CD8-positive, alpha-beta memory T cell (primary cell): ENCODE results near the gene PLEKHM3. TPM values are rescaled to one million over a fixed set of nuclear protein-coding genes. Genes with fewer than 3 reads are reported as not detected.
A peak's percentile ranks its signal among the peaks of the same experiment; 100 is the strongest.

Source experiments
- CTCF ChIA-PET: fragments of 350-600 bp; sonication (Branson Sonifier 250); formaldehyde crosslinking; loops from one replicate; lab custom pipeline; 2021; ENCODE audit warnings: antibody characterized with exemption; lab: Charles Lee
- POLR2A ChIA-PET: fragments of 350-600 bp; sonication (Branson Sonifier 250); formaldehyde crosslinking; loops from one replicate; lab custom pipeline; 2021; ENCODE audit warnings: antibody characterized with exemption; lab: Charles Lee
- DNase-seq, 5 donors: peaks; one replicate each; pipeline versions ENCODE4 v3.0.0 to v3.0.0-alpha.2; 2020 to 2022; ENCODE audit warnings: mixed read lengths in 1 of 5
- H3K27ac ChIP-seq: one replicate; pipeline ENCODE4 v1.7.0; 2013; ENCODE audit warnings: low read depth, mild to moderate bottlenecking, low read length, moderate library complexity
- H3K27me3 ChIP-seq: 2 replicates; pipeline ENCODE4 v1.7.0; 2013; ENCODE audit warnings: low read length, mild to moderate bottlenecking; ENCODE audit not compliant: insufficient read depth, poor library complexity, severe bottlenecking
- H3K36me3 ChIP-seq: 2 replicates; pipeline ENCODE4 v1.7.0; 2013; ENCODE audit warnings: mild to moderate bottlenecking, low read length, moderate library complexity; ENCODE audit not compliant: insufficient read depth
- H3K4me1 ChIP-seq: 2 replicates; pipeline ENCODE4 v1.7.0; 2013; ENCODE audit warnings: mild to moderate bottlenecking, low read length, moderate library complexity; ENCODE audit not compliant: insufficient read depth
- H3K4me3 ChIP-seq: 2 replicates; pipeline ENCODE4 v1.7.0; 2013; ENCODE audit warnings: mild to moderate bottlenecking, low read length
- H3K9me3 ChIP-seq: 2 replicates; pipeline ENCODE4 v1.7.0; 2013; ENCODE audit warnings: mild to moderate bottlenecking, low read length
- H3K27ac Mint-ChIP-seq, 8 donors: one replicate each; pipeline ENCODE4 v1.8.0; 2020 to 2021; ENCODE audit warnings: mixed read lengths in 8 of 8, mild to moderate bottlenecking in 6 of 8, inconsistent platforms in 3 of 8, moderate library complexity in 3 of 8
- H3K27me3 Mint-ChIP-seq, 2 donors: one replicate each; pipeline ENCODE4 v1.8.0; 2020 to 2021; ENCODE audit warnings: mixed read lengths in 2 of 2, mild to moderate bottlenecking in 1 of 2, moderate library complexity in 1 of 2
- H3K36me3 Mint-ChIP-seq, 3 donors: one replicate each; pipeline ENCODE4 v1.8.0; 2020 to 2021; ENCODE audit warnings: mixed read lengths in 3 of 3, inconsistent platforms in 1 of 3, mild to moderate bottlenecking in 1 of 3
- H3K4me1 Mint-ChIP-seq, 3 donors: one replicate each; pipeline ENCODE4 v1.8.0; 2020 to 2021; ENCODE audit warnings: mixed read lengths in 3 of 3, inconsistent platforms in 1 of 3, mild to moderate bottlenecking in 1 of 3
- H3K4me3 Mint-ChIP-seq, 7 donors: one replicate each; pipeline ENCODE4 v1.8.0; 2020 to 2021; ENCODE audit warnings: mixed read lengths in 7 of 7, mild to moderate bottlenecking in 6 of 7, moderate library complexity in 4 of 7, inconsistent platforms in 2 of 7
- H3K9me3 Mint-ChIP-seq, 5 donors: one replicate each; pipeline ENCODE4 v1.8.0; 2020 to 2022; ENCODE audit warnings: mixed read lengths in 5 of 5, mild to moderate bottlenecking in 3 of 5, moderate library complexity in 2 of 5, inconsistent platforms in 1 of 5
- polyA plus RNA-seq: library from polyadenylated mRNA; unstranded; fragments of 300-500 nt; fragmentation: Illumina TruSeq; gene quantifications from one replicate; pipeline ENCODE4 v1.2.3, GENCODE V29; 2021
- total RNA-seq, 2 experiments: library from RNA; stranded (reverse); gene quantifications; one replicate each; pipeline ENCODE4 v1.2.3, GENCODE V29; 2021

The PLEKHM3 gene
- total and polyA plus RNA-seq, 3 experiments from 2014 or later: 4.4 to 7.2 (median 6.9) TPM

DNA sequence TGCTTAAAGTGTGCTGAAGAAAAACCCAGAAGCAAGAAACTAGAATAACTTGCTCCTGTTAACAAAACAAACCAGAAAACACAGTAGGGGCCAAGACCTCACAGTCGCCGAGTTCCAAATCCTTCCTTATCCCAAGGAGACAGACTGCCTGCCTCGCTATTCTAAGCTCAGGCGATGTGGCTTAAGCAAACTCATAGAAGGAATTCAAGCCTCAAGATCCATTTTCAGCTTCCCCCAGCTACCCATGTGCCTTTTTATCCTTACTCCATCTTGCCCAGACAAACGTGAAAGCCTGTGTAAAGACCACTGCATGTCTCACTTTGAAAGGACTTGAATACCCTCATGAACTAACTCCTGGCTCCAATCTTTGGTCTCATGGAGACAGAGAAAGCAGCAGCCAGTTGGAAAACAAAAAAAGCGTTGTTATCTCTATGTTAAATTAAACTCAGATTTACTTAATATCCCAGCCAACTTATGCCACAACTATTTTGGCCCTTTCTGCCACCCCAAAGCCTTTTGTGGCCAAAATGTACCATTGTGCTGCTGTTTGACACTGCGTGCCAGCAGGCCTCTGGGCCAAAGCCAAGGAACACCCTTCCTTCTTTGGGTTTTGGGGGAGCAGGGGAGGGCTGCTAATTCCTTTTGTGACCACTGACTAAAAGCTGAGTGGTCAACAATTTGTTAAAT is 132.5 kb downstream of the PLEKHM3 start:
- Histone ChIP-seq H3K27ac (no peak overlapping the region), H3K4me1 (no peaks in the 10 kb centered on the region), H3K36me3 (no peaks in the 10 kb centered on the region), H3K9me3 (no peaks in the 10 kb centered on the region), H3K27me3 (no peaks in the 10 kb centered on the region), H3K4me3 (no peak overlapping the region)
- H3K4me1 Mint-ChIP-seq: no peaks in the 10 kb centered on the region
- peak overlapping the region in 1 of 8 donors; percentile 91 for H3K27ac Mint-ChIP-seq
- peaks cover 0 to 5% (median 4%) of the 10 kb centered on the region in 3 donors for H3K36me3 Mint-ChIP-seq
- H3K27me3 Mint-ChIP-seq: no peaks in the 10 kb centered on the region
- no peak overlapping the region for H3K4me3 Mint-ChIP-seq
- CTCF ChIA-PET: interaction anchor here (0.8 kb wide), 1 partner anchor 20 kb away, joined by 3 read pairs; no protein-coding TSS in a partner anchor
- POLR2A ChIA-PET: no interaction called here
- no peaks in the 10 kb centered on the region for H3K9me3 Mint-ChIP-seq
- no peak for DNase-seq

DNA sequence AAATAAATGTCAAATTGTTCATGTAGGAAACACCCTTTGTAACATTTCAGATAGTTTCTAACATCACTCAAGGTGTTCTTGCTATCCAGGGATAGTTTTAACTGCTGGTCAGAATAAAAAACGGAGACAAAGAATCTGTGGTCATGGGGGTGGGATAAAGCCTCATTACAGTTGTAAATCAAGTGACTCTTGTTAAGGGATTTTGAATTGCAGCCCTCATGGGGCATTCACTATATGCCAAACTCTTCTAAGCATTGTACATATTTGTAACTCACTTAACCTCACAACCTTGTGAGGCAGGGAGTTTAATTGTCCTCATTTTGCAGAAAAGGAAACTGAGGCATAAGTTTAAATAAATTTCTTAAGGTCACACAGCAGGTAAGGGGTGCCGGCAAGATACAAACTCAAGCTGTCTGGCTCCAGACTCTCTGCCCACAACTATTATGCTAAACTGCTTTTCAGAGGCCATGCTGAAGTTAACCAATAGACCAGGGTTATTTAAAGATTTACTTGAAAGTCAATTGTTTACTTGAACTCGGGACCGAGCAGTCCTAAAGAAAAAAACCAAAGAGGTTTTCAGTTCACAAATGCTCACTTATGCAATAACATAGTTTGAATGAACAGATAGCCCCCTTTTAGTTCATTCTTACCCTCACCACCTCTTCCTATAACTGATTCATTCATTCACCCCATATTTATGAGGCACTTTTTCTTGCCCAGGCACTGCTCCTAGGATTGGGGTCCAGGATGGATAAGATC is 134.1 kb downstream of the PLEKHM3 start:
- Histone ChIP-seq H3K9me3 (no peaks in the 10 kb centered on the region), H3K27me3 (no peaks in the 10 kb centered on the region), H3K4me1 (no peaks in the 10 kb centered on the region), H3K36me3 (no peaks in the 10 kb centered on the region), H3K4me3 (no peak overlapping the region), H3K27ac (no peak overlapping the region)
- Mint-ChIP-seq H3K27me3 (no peaks in the 10 kb centered on the region), H3K4me1 (no peaks in the 10 kb centered on the region), H3K36me3 (peaks cover 0 to 5% (median under 1%) of the 10 kb centered on the region in 3 donors), H3K9me3 (no peaks in the 10 kb centered on the region), H3K4me3 (no peak overlapping the region), H3K27ac (no peak overlapping the region)
- CTCF ChIA-PET: no interaction called here
- DNase-seq: no peak
- POLR2A ChIA-PET: no interaction called here

DNA sequence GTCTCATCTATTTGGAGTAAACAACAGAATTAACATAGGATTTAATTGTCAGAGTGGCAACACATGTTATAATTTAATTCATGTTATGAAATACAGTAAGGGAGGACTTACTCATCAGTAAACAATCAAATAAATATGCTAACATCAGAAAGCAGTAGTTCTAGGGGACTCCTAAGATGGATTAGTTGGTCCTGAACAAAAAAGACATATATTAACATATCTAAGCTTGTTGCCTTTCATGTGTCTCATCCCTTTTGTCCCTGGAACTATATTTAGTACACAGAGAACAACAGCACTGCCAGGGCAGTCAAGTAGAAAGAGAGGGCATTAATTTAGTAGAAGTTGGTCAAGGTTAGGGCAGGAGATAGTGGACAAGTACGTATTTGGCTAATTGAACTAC is 137.8 kb downstream of the PLEKHM3 start:
- no peaks in the 10 kb centered on the region for H3K27me3 ChIP-seq
- CTCF ChIA-PET: no interaction called here
- H3K9me3 Mint-ChIP-seq: no peaks in the 10 kb centered on the region
- no peaks in the 10 kb centered on the region for H3K4me1 ChIP-seq
- no peaks in the 10 kb centered on the region for H3K36me3 ChIP-seq
- H3K4me3 Mint-ChIP-seq: no peak overlapping the region
- DNase-seq: no peak
- no peaks in the 10 kb centered on the region for H3K9me3 ChIP-seq
- no peaks in the 10 kb centered on the region for H3K4me1 Mint-ChIP-seq
- H3K4me3 ChIP-seq: no peak overlapping the region
- H3K27me3 Mint-ChIP-seq: no peaks in the 10 kb centered on the region
- peaks cover 3 to 5% (median 4%) of the 10 kb centered on the region in 3 donors for H3K36me3 Mint-ChIP-seq
- H3K27ac ChIP-seq: no peak overlapping the region
- POLR2A ChIA-PET: no interaction called here
- H3K27ac Mint-ChIP-seq: peak overlapping the region in 1 of 8 donors; percentile 1

DNA sequence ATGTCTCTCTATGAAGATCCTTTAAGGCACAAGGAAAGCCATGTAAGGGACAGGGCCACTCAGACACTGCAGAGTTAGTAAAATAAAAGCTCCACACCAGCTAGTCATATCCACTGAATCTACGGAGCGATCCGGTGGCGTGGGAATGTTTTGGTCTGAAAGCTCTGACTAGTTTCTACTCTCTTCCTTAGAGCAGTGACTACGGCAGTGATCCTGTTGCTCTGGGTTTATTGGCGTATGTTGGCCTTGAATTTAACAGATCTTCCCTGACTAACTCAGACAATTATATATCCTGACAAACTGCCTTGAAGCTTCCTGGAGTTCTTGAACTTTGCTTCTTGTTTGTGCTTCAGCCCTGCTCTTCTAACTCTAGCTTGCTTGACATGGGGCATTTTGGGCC is 140.3 kb downstream of the PLEKHM3 start:
- Mint-ChIP-seq H3K4me3 (no peak overlapping the region), H3K9me3 (no peaks in the 10 kb centered on the region), H3K27me3 (no peaks in the 10 kb centered on the region), H3K27ac (peak overlapping the region in 1 of 8 donors; percentile 66), H3K36me3 (peaks cover 2 to 5% (median 3%) of the 10 kb centered on the region in 3 donors), H3K4me1 (no peaks in the 10 kb centered on the region)
- H3K4me3 ChIP-seq: no peak overlapping the region
- DNase-seq: no peak
- no peaks in the 10 kb centered on the region for H3K27me3 ChIP-seq
- ChIA-PET CTCF (no interaction called here), POLR2A (no interaction called here)
- H3K36me3 ChIP-seq: no peaks in the 10 kb centered on the region
- no peak overlapping the region for H3K27ac ChIP-seq
- H3K9me3 ChIP-seq: no peaks in the 10 kb centered on the region
- no peaks in the 10 kb centered on the region for H3K4me1 ChIP-seq

DNA sequence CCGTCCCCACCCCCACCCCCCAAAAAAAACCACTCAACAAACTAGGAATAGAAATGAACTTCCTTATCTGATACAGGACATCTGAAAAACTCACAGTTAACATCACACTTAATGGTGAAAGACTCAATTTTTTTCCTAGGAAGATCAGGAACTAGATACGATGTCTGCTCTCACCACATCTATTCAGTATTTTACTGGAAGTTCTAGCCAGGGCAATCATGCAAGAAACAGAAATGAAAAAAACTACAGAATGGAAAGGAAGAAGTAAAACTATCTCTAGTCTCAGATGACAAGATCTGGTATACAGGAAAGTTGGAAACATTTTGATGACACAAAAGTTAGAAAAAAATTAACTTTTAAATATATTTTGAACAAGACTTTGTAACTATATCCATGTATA is 141.2 kb downstream of the PLEKHM3 start:
- Histone ChIP-seq H3K4me3 (no peak overlapping the region), H3K27ac (no peak overlapping the region), H3K9me3 (no peaks in the 10 kb centered on the region), H3K4me1 (no peaks in the 10 kb centered on the region), H3K36me3 (no peaks in the 10 kb centered on the region), H3K27me3 (no peaks in the 10 kb centered on the region)
- Mint-ChIP-seq H3K4me3 (no peak overlapping the region), H3K4me1 (no peaks in the 10 kb centered on the region), H3K27ac (no peak overlapping the region), H3K9me3 (no peaks in the 10 kb centered on the region), H3K36me3 (peaks cover 2 to 5% (median 3%) of the 10 kb centered on the region in 3 donors), H3K27me3 (no peaks in the 10 kb centered on the region)
- CTCF ChIA-PET: no interaction called here
- no peak for DNase-seq
- POLR2A ChIA-PET: no interaction called here

DNA sequence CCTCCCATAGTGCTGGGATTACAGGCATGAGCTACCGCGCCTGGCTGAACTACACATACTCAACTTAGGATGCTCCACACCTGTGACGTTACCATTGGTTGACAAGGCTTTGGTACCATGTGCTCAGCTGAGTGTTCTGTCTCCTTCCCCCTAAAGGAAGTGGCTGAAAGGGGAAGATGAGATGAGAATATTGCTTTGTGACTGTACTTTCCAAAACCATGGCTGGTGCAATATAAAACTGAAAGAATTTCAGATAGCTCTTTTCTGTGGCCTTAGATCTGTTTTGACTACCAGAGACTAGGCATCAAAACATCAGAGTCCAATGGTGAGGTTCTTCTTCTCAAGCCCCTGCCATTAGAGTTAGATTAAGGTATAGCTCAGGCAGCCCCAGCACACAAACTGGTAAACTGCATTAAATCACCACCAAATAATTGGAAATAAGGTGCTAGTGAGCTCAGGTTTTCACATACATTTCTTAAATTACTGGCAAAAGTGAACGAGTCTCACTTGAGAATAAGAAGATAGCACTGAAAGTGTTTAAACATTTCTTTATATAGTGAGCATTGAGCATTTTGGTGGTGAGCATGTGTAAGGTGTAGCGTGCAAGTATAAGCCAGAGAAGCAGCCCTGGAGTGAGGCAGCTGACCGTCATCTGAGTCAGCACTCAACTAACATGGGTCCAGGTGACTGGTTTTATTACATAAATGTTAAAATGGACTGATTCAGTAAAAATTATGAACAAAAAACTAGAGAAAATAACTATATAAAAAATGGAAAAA is 142.1 kb downstream of the PLEKHM3 start:
- no peaks in the 10 kb centered on the region for H3K9me3 ChIP-seq
- DNase-seq: no peak
- H3K27ac Mint-ChIP-seq: no peak overlapping the region
- H3K9me3 Mint-ChIP-seq: no peaks in the 10 kb centered on the region
- peaks cover 2 to 5% (median 3%) of the 10 kb centered on the region in 3 donors for H3K36me3 Mint-ChIP-seq
- no peaks in the 10 kb centered on the region for H3K4me1 ChIP-seq
- no peak overlapping the region for H3K4me3 ChIP-seq
- H3K4me1 Mint-ChIP-seq: no peaks in the 10 kb centered on the region
- H3K4me3 Mint-ChIP-seq: no peak overlapping the region
- no peaks in the 10 kb centered on the region for H3K36me3 ChIP-seq
- ChIA-PET CTCF (no interaction called here), POLR2A (no interaction called here)
- H3K27me3 Mint-ChIP-seq: no peaks in the 10 kb centered on the region
- H3K27me3 ChIP-seq: no peaks in the 10 kb centered on the region
- H3K27ac ChIP-seq: no peak overlapping the region

DNA sequence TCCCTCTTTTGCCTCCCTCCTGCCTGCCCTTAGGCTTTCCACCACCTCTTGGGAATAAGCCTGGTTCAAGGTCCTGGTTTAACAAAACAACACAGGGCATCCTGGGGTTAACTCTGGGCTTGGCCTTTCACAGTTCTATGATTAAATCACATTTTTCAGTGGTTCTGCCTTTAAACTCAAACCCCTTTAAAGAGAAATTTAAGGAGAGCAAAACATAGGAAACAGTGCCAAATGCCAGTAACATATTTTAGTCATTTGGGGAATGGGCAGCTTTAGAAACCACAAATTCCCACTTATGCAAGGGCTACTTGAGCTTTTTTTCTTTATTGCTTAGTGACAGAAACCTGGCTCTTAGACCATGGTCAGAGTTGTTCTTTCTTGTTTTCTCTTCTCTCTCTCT is 143.4 kb downstream of the PLEKHM3 start:
- Histone ChIP-seq H3K4me1 (no peaks in the 10 kb centered on the region), H3K9me3 (no peaks in the 10 kb centered on the region), H3K27me3 (no peaks in the 10 kb centered on the region), H3K36me3 (no peaks in the 10 kb centered on the region), H3K4me3 (no peak overlapping the region), H3K27ac (no peak overlapping the region)
- no peak for DNase-seq
- Mint-ChIP-seq H3K4me1 (no peaks in the 10 kb centered on the region), H3K36me3 (peaks cover 2 to 5% (median 3%) of the 10 kb centered on the region in 3 donors), H3K27me3 (no peaks in the 10 kb centered on the region), H3K27ac (peak overlapping the region in 1 of 8 donors; percentile 75), H3K9me3 (no peaks in the 10 kb centered on the region), H3K4me3 (no peak overlapping the region)
- ChIA-PET POLR2A (no interaction called here), CTCF (no interaction called here)

DNA sequence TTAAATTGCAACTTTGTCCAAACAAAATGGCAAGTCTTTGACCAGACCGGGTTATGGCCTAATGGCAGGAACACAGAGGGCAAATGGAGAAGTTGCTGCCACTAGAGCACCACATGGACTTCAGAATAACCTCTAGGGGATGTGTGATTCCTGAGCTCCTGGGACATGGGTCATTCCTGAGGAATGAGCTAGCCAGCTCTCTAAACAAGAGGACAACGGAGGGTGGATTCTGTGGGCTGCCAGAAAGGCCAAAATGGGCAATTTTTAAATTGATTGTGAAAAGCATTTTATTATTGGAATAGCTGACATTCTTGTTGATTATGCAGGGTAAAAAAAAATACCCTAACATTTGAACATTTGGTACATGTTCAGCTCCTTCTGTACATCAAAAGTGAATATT is 145.8 kb downstream of the PLEKHM3 start:
- Mint-ChIP-seq H3K4me1 (no peaks in the 10 kb centered on the region), H3K36me3 (peaks cover 2 to 5% (median 3%) of the 10 kb centered on the region in 3 donors), H3K27me3 (no peaks in the 10 kb centered on the region), H3K4me3 (no peak overlapping the region), H3K27ac (no peak overlapping the region), H3K9me3 (no peaks in the 10 kb centered on the region)
- POLR2A ChIA-PET: no interaction called here
- Histone ChIP-seq H3K9me3 (no peaks in the 10 kb centered on the region), H3K27me3 (no peaks in the 10 kb centered on the region), H3K4me3 (no peak overlapping the region), H3K4me1 (no peaks in the 10 kb centered on the region), H3K36me3 (no peaks in the 10 kb centered on the region), H3K27ac (no peak overlapping the region)
- CTCF ChIA-PET: interaction anchor here (1.2 kb wide), 1 partner anchor 21 kb away, joined by 3 read pairs; no protein-coding TSS in a partner anchor
- no peak for DNase-seq
